ENCODE measurements around the gene STAT5A.

DNA sequence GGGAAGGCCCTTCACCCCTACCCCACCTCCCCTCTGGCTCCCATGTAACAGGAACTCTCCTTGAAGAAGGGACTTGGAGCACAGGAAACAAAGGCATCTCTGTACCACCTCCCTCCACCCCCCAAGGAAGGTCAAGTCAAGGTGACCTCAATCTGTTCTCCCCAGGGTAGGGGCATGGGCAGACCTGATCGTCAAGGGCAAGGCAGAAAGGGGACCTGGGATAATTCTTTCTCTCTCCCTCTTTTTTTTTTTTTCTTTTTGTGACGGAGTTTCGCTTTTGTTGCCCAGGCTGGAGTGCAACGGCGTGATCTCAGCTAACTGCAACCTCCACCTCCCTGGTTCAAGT is 4.3 kb upstream of the STAT5A start:
- TF ChIP-seq, protein P1, sequence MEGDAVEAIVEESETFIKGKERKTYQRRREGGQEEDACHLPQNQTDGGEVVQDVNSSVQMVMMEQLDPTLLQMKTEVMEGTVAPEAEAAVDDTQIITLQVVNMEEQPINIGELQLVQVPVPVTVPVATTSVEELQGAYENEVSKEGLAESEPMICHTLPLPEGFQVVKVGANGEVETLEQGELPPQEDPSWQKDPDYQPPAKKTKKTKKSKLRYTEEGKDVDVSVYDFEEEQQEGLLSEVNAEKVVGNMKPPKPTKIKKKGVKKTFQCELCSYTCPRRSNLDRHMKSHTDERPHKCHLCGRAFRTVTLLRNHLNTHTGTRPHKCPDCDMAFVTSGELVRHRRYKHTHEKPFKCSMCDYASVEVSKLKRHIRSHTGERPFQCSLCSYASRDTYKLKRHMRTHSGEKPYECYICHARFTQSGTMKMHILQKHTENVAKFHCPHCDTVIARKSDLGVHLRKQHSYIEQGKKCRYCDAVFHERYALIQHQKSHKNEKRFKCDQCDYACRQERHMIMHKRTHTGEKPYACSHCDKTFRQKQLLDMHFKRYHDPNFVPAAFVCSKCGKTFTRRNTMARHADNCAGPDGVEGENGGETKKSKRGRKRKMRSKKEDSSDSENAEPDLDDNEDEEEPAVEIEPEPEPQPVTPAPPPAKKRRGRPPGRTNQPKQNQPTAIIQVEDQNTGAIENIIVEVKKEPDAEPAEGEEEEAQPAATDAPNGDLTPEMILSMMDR (IDR thresholded peaks at IDR 0.05): no peak
- TF ChIP-seq POLR2A (IDR thresholded peaks at IDR 0.05) (no peak), POLR2AphosphoS5 (IDR thresholded peaks at IDR 0.05) (no peak)

All from breast epithelium (tissue), 3 donors.